ENCODE measurements around the gene CNTN1.

Gene CNTN1

DNA sequence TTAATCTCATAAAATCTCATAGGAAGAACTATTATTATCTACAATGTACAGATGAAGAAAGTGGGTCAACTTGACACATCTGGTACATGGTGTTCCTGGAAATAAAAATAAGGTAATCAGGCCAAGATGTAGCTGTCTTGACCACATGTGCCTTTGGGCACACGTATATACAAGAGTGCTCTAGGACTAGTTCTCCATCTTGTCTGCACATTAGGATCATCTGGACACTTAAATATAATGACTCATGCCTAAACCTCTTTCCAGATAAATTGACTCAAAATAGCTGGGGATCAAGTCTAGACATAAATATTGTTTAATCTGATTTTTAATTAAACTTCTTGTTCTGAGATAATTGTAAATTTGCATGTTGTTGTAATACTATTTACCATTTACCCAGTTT lies 182.6 kb downstream of the CNTN1 start:
- H3K27ac ChIP-seq = no peak overlapping the region
- TF ChIP-seq, protein P1, sequence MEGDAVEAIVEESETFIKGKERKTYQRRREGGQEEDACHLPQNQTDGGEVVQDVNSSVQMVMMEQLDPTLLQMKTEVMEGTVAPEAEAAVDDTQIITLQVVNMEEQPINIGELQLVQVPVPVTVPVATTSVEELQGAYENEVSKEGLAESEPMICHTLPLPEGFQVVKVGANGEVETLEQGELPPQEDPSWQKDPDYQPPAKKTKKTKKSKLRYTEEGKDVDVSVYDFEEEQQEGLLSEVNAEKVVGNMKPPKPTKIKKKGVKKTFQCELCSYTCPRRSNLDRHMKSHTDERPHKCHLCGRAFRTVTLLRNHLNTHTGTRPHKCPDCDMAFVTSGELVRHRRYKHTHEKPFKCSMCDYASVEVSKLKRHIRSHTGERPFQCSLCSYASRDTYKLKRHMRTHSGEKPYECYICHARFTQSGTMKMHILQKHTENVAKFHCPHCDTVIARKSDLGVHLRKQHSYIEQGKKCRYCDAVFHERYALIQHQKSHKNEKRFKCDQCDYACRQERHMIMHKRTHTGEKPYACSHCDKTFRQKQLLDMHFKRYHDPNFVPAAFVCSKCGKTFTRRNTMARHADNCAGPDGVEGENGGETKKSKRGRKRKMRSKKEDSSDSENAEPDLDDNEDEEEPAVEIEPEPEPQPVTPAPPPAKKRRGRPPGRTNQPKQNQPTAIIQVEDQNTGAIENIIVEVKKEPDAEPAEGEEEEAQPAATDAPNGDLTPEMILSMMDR (conservative IDR thresholded peaks at IDR 0.05) = no peak

DNA sequence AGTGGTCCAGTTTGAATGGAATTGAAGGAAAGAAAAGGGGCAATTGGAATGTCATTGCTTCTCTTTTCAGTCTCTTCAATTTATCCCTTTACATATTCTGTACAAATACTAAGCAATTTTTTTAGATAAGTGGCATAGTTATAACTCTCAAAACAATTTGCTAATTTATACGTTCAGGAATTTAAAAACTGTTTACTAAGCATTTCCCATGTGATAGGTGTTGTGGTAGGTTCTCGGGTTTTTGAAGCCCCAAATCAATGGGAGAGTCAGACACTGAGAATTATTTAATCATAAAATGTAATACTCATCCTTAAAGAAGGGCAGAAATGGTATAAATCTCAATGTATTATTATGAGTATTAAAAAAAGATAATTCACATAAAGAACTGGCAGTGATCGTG lies 197.1 kb downstream of the CNTN1 start:
- TF ChIP-seq, protein P1 (conservative IDR thresholded peaks at IDR 0.05) = no peak
- H3K27ac ChIP-seq = no peak overlapping the region

DNA sequence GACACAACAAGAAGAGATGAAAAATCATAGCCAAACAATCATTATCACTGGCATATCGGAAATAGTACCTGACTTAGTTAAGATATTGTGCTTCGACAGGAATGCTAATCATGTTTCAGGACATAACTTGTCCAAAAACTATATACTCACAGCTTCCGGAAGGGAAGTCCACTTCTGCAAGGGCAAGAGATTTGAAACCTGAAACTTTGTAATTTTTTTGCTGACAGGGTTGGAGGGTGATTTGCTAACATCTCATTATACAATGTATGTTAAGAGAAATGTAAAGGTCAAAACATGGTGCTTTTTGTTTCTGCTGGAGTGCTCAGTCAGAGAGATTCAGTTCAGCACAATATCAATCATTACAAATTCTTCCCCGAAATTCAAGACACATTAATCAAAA lies 200.3 kb downstream of the CNTN1 start:
- no peak overlapping the region for H3K27ac ChIP-seq
- TF ChIP-seq, protein P1 (conservative IDR thresholded peaks at IDR 0.05) = no peak

DNA sequence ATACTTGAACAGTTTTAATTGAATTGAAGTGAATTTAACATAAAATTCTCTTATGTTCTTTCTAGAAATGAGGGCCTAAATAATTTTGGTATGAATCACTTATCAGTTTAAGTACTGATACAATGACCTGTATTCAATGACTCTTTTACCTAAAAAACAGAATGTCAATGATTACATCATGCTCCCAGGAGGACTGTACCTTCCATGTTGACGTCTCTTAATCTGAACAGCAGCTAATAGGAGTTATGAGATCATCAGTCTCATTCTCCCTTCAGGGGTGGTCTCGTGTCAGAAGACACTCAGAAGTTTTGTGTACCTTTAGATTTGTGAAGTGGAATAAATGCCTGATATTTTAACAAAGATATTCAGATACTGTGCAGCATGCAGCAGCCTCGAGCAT lies 206.3 kb downstream of the CNTN1 start:
- H3K27ac ChIP-seq = no peak overlapping the region
- TF ChIP-seq, protein P1 (conservative IDR thresholded peaks at IDR 0.05) = no peak

DNA sequence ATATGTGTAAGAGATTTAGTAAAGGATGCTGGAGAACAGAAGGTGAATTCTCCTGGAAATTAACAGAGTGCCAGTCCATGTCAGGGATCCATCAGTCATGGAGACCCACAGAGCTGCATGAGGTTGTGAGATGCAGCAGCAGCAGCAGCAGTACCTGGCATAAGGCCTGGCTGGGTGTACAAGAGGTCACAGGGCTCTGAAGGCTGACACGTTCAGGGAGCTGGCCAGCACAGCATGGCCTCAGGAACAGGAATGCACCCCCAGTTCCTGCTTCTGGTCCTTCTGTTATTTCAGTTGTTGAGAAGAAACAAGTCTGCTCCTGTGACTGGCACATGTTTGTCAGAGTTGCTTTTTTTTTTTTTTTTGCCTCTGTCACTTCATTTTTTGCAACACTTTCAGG lies 210.8 kb downstream of the CNTN1 start:
- no peak overlapping the region for H3K27ac ChIP-seq

DNA sequence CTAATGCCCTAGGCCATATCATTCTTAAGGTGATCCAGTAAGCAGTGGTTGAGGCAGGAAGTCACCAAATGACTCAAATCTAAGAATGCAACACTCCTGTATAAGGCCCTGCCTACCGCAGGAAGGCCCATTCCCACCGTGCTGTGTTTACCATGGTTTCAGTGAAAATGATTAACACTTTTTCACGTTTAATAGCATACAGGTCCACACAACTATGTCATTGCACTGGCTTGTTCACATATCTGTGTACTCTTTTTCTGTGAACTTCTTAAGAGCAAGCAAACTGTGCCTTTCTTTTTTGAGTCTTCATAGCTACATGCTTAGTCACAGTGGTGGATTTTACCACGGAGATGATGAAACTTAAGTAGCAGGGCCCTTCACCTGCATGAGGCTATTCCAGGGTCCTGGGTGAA lies 214.9 kb downstream of the CNTN1 start:
- TF ChIP-seq, protein P1 (conservative IDR thresholded peaks at IDR 0.05) = no peak
- H3K27ac ChIP-seq = no peak overlapping the region

More for the DNA sequence above, 210.8 kb downstream of the CNTN1 start:
- TF ChIP-seq, protein P1 (conservative IDR thresholded peaks at IDR 0.05) = no peak

DNA sequence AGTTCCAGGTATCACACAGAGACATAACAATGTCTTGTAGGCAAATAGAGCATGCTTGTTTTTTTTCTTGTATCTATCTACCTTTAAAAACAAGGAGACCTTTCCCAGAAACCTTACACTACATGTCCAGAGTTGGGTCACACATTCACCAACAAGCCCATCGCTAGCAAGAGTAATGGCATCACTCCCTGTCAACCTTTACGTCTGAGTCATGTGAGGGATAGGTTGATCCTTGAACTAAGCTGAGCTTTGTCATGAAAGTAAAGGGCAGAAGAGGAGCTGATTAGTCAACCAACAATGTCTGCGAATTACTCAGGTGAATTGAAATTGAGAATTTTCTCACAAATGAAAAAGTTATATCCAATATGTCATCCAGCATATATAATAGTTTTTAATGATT lies 219.4 kb downstream of the CNTN1 start:
- H3K27ac ChIP-seq = no peak overlapping the region
- TF ChIP-seq, protein P1 (conservative IDR thresholded peaks at IDR 0.05) = no peak

DNA sequence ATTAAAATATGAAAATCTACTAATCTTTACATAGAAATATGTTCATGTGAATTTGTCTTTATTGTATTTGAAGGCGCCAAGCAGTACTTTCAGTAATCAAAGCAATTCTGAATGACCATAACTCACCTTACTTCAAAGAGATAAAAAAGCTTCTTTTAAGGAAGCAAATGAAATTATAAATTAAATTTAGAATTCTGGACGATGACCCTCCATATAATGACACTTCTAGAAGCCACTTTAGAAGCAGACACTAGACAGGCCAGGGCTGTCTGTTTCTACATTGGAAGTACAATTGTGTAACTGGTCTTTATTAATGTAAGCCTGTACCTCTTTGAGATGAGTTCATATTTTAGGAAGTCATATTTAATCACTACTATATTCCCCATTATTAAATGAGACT lies 222.9 kb downstream of the CNTN1 start:
- TF ChIP-seq, protein P1 (conservative IDR thresholded peaks at IDR 0.05) = no peak
- no peak overlapping the region for H3K27ac ChIP-seq

Data from VCaP (cell line).